Vagina (tissue), 2 donors: ENCODE measurements around the gene ARG2. TPM values are rescaled to one million over a fixed set of nuclear protein-coding genes. Genes with fewer than 3 reads are reported as not detected.

Experiments used
- DNase-seq, 2 donors: peaks; one replicate each; pipeline ENCODE4 v3.0.0-alpha.2; 2017; ENCODE audit errors: extremely low spot score in 2 of 2
- H3K27ac ChIP-seq: fragments of 200-600 bp; sonication (generic); one replicate; pipeline ENCODE4 v1.5.1; 2019
- H3K27me3 ChIP-seq: fragments of 200-600 bp; sonication (generic); one replicate; pipeline ENCODE4 v1.5.1; 2019
- H3K36me3 ChIP-seq, 2 donors: fragments of 200-600 bp; sonication (generic); one replicate each; pipeline ENCODE4 v1.5.1; 2017 to 2019
- H3K4me1 ChIP-seq: fragments of 200-600 bp; sonication (generic); one replicate; pipeline ENCODE4 v1.5.1; 2019
- H3K4me3 ChIP-seq, 2 donors: fragments of 200-600 bp; sonication (generic); 1 replicate in 1 of 2; 2 replicates in 1 of 2; pipeline ENCODE4 v1.5.1; 2016 to 2019
- H3K9me3 ChIP-seq: fragments of 200-600 bp; sonication (generic); one replicate; pipeline ENCODE4 v1.5.1; 2019
- CTCF ChIP-seq, 3 experiments: fragments of 450-650 bp in 2 of 3; fragments of 200-600 bp in 1 of 3; sonication (generic) in 1 of 3; IDR thresholded peaks; one replicate each; pipeline ENCODE4 v1.5.1; 2017 to 2019; ENCODE audit warnings: antibody characterized with exemption in 3 of 3, mild to moderate bottlenecking in 2 of 3, moderate library complexity in 2 of 3
- POLR2A ChIP-seq, 2 donors: fragments of 450-650 bp; IDR thresholded peaks; one replicate each; pipeline ENCODE4 v1.6.1; 2017; ENCODE audit warnings: antibody characterized with exemption in 2 of 2, mild to moderate bottlenecking in 2 of 2, moderate library complexity in 2 of 2
- POLR2AphosphoS5 ChIP-seq, 2 donors: sonication (generic); formaldehyde crosslinking; IDR thresholded peaks; one replicate each; pipeline ENCODE4 v1.9.0; 2017; ENCODE audit warnings: antibody characterized with exemption in 2 of 2, mild to moderate bottlenecking in 2 of 2, low read depth in 1 of 2; ENCODE audit not compliant: insufficient read depth in 1 of 2
- intact Hi-C: fragments of 100-400 bp; cut with DNase I; formaldehyde crosslinking; loops from one replicate; pipeline ENCODE4 v1.15.1; 2023
- total RNA-seq: library from RNA; depleted of rRNA; stranded (reverse); fragments of >200 nt; gene quantifications from one replicate; pipeline ENCODE4 v1.2.3, GENCODE V29; 2016

The ARG2 gene
- total RNA-seq, 1 donor from 2014 or later: 14.2 TPM

DNA sequence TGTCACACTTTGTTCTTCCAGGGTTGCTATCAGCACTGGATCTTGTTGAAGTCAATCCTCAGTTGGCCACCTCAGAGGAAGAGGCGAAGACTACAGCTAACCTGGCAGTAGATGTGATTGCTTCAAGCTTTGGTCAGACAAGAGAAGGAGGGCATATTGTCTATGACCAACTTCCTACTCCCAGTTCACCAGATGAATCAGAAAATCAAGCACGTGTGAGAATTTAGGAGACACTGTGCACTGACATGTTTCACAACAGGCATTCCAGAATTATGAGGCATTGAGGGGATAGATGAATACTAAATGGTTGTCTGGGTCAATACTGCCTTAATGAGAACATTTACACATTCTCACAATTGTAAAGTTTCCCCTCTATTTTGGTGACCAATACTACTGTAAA lies 31.0 kb downstream of the ARG2 start:
- H3K9me3 ChIP-seq: no peaks in the 10 kb centered on the region
- DNase-seq: no peak
- H3K27ac ChIP-seq: no peak overlapping the region
- H3K4me1 ChIP-seq: no peaks in the 10 kb centered on the region
- no peak overlapping the region for H3K4me3 ChIP-seq
- intact Hi-C loops: no loop called here
- H3K27me3 ChIP-seq: no peaks in the 10 kb centered on the region
- TF ChIP-seq CTCF (IDR thresholded peaks at IDR 0.05) (no peak), POLR2A (IDR thresholded peaks at IDR 0.05) (no peak), POLR2AphosphoS5 (IDR thresholded peaks at IDR 0.05; ENCODE audit: insufficient read depth in 1 of 2, low read depth in 1 of 2) (no peak)
- H3K36me3 ChIP-seq: peaks cover 0 to 84% of the 10 kb centered on the region in 2 donors

- Histone ChIP-seq H3K4me1 (no peaks in the 10 kb centered on the region), H3K9me3 (no peaks in the 10 kb centered on the region), H3K27ac (no peak overlapping the region), H3K27me3 (no peaks in the 10 kb centered on the region), H3K36me3 (peaks cover 0 to 95% of the 10 kb centered on the region in 2 donors), H3K4me3 (no peak overlapping the region)
- TF ChIP-seq POLR2A (IDR thresholded peaks at IDR 0.05) (no peak), POLR2AphosphoS5 (IDR thresholded peaks at IDR 0.05; ENCODE audit: insufficient read depth in 1 of 2, low read depth in 1 of 2) (no peak), CTCF (IDR thresholded peaks at IDR 0.05) (no peak)
- no peak for DNase-seq
- intact Hi-C loops: no loop called here
These were observed 32.5 kb downstream of the ARG2 start for GRCh38 chr14:67652189-67652588.

GRCh38 chr14:67653651-67654280 lies 34.0 kb downstream of the ARG2 start:
- DNase-seq: no peak
- Histone ChIP-seq H3K27me3 (no peaks in the 10 kb centered on the region), H3K36me3 (peaks cover 0 to 99% of the 10 kb centered on the region in 2 donors), H3K4me3 (no peak overlapping the region), H3K27ac (no peak overlapping the region), H3K4me1 (no peaks in the 10 kb centered on the region), H3K9me3 (no peaks in the 10 kb centered on the region)
- intact Hi-C loops: no loop called here
- no peak for TF ChIP-seq POLR2A (IDR thresholded peaks at IDR 0.05)
- TF ChIP-seq CTCF (IDR thresholded peaks at IDR 0.05): no peak
- no peak for TF ChIP-seq POLR2AphosphoS5 (IDR thresholded peaks at IDR 0.05; ENCODE audit: insufficient read depth in 1 of 2, low read depth in 1 of 2)

DNA sequence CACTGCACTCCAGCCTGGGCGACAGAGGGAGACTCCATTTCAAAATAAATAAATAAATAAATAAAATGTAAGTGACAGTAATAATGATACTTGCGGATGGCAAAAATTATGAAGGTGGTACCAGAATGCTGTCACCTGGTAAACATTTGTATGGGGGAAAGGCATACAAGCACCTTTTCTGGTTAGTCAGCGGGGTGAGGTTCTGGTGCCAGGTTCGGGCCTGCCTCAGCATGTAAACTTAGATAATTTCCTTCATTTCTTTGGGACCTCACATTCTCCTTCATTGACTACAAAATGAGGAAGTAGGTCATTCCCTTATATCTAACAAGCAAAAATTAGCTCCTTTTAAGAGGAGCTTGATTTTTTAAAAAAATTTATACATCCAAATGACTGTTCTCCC lies 43.9 kb downstream of the ARG2 start:
- Histone ChIP-seq H3K27ac (no peak overlapping the region), H3K27me3 (no peaks in the 10 kb centered on the region), H3K4me3 (no peak overlapping the region), H3K36me3 (peaks cover 0 to 10% of the 10 kb centered on the region in 2 donors), H3K9me3 (no peaks in the 10 kb centered on the region), H3K4me1 (peaks cover 5% of the 10 kb centered on the region)
- intact Hi-C loops: no loop called here
- no peak for TF ChIP-seq CTCF (IDR thresholded peaks at IDR 0.05)
- no peak for TF ChIP-seq POLR2AphosphoS5 (IDR thresholded peaks at IDR 0.05; ENCODE audit: insufficient read depth in 1 of 2, low read depth in 1 of 2)
- no peak for TF ChIP-seq POLR2A (IDR thresholded peaks at IDR 0.05)
- DNase-seq: no peak

GRCh38 chr14:67665868-67666267 lies 46.1 kb downstream of the ARG2 start:
- Histone ChIP-seq H3K9me3 (no peaks in the 10 kb centered on the region), H3K36me3 (no peaks in the 10 kb centered on the region), H3K4me1 (peaks cover 5% of the 10 kb centered on the region), H3K27ac (no peak overlapping the region), H3K27me3 (no peaks in the 10 kb centered on the region), H3K4me3 (no peak overlapping the region)
- DNase-seq: no peak
- no peak for TF ChIP-seq POLR2AphosphoS5 (IDR thresholded peaks at IDR 0.05; ENCODE audit: insufficient read depth in 1 of 2, low read depth in 1 of 2)
- TF ChIP-seq POLR2A (IDR thresholded peaks at IDR 0.05): no peak
- no peak for TF ChIP-seq CTCF (IDR thresholded peaks at IDR 0.05)
- intact Hi-C loops: loop anchor here (5.0 kb wide), 1 partner anchor 44 kb away; no protein-coding TSS in a partner anchor
